NCI-H2196 treated with DMSO at 0.1 percent for 48 hours (cell line): ENCODE data around the gene KLRC3.
"Not testable (repeated sequence)": the region's sequence is repeated elsewhere in the genome, so short reads cannot be mapped to it uniquely, and the experiment has no call there.

ENCODE experiments used
- DNase-seq: peaks from one replicate; lab custom pipeline; 2025; ENCODE audit not compliant: unreplicated experiment; lab: John Stamatoyannopoulos, UW

KLRC3 gene

GRCh38 chr12:10404798-10405197 is 15.6 kb downstream of the KLRC3 start:
- no peak for DNase-seq

GRCh38 chr12:10400829-10401228 is 19.6 kb downstream of the KLRC3 start:
- no peak for DNase-seq

GRCh38 chr12:10398168-10398567 is 22.2 kb downstream of the KLRC3 start:
- no peak for DNase-seq

GRCh38 chr12:10397296-10397695 is 23.1 kb downstream of the KLRC3 start:
- DNase-seq = no peak

- DNase-seq = not testable (repeated sequence)
Observed at GRCh38 chr12:10396176-10396575, 24.2 kb downstream of the KLRC3 start.

- DNase-seq = peak; percentile 40
Observed at GRCh38 chr12:10395390-10395998, 24.9 kb downstream of the KLRC3 start.

GRCh38 chr12:10394531-10395152 is 25.8 kb downstream of the KLRC3 start:
- DNase-seq = not testable (repeated sequence)

- DNase-seq = no peak
Observed at GRCh38 chr12:10393291-10393690, 27.1 kb downstream of the KLRC3 start.

GRCh38 chr12:10392394-10392930 is 27.9 kb downstream of the KLRC3 start:
- DNase-seq = peak; percentile 49

- DNase-seq = not testable (repeated sequence)
Observed at GRCh38 chr12:10390991-10391390, 29.4 kb downstream of the KLRC3 start.

GRCh38 chr12:10389904-10390303 is 30.5 kb downstream of the KLRC3 start, which contains the start of gene KLRK1:
KLRK1 (minus strand) TSS chr12:10390041; CDS start chr12:10388810, 1,231 bp downstream.
- no peak for DNase-seq

GRCh38 chr12:10388624-10389413 is 31.6 kb downstream of the KLRC3 start:
- no peak for DNase-seq

- DNase-seq = not testable (repeated sequence)
Observed at GRCh38 chr12:10387498-10387897, 32.9 kb downstream of the KLRC3 start.

- DNase-seq = no peak
Observed at GRCh38 chr12:10386857-10387256, 33.5 kb downstream of the KLRC3 start.

- DNase-seq = no peak
Observed at GRCh38 chr12:10385166-10385613, 35.2 kb downstream of the KLRC3 start.

- no peak for DNase-seq
Observed at GRCh38 chr12:10384191-10384590, 36.2 kb downstream of the KLRC3 start.

- no peak for DNase-seq
Observed at GRCh38 chr12:10381928-10382628, 38.3 kb downstream of the KLRC3 start.

GRCh38 chr12:10378737-10379136 is 41.7 kb downstream of the KLRC3 start:
- DNase-seq = not testable (repeated sequence)

- DNase-seq = no peak
Observed at GRCh38 chr12:10374624-10375018, 45.8 kb downstream of the KLRC3 start.

- DNase-seq = no peak
Observed at GRCh38 chr12:10372559-10372958, 47.8 kb downstream of the KLRC3 start.
